C4-2B (cell line): ENCODE data around the gene SVOPL.
"Not testable (repeated sequence)": the region's sequence is repeated elsewhere in the genome, so short reads cannot be mapped to it uniquely, and the experiment has no call there.

Experiments used
- H3K27ac ChIP-seq: fragments of 450-650 bp; 2 replicates; pipeline ENCODE4 v1.5.1; 2017
- ZFX ChIP-seq: fragments of 450-650 bp; IDR thresholded peaks from 2 replicates; pipeline ENCODE4 v1.6.1; 2017
- TF ChIP-seq, protein P1 (sequence below): fragments of 450-650 bp; conservative IDR thresholded peaks from 2 replicates; pipeline ENCODE4 v1.5.1; 2017; ENCODE audit warnings: mild to moderate bottlenecking

Gene SVOPL

GRCh38 chr7:138739859-138740258, 38.7 kb upstream of the SVOPL start:
- TF ChIP-seq, protein P1, sequence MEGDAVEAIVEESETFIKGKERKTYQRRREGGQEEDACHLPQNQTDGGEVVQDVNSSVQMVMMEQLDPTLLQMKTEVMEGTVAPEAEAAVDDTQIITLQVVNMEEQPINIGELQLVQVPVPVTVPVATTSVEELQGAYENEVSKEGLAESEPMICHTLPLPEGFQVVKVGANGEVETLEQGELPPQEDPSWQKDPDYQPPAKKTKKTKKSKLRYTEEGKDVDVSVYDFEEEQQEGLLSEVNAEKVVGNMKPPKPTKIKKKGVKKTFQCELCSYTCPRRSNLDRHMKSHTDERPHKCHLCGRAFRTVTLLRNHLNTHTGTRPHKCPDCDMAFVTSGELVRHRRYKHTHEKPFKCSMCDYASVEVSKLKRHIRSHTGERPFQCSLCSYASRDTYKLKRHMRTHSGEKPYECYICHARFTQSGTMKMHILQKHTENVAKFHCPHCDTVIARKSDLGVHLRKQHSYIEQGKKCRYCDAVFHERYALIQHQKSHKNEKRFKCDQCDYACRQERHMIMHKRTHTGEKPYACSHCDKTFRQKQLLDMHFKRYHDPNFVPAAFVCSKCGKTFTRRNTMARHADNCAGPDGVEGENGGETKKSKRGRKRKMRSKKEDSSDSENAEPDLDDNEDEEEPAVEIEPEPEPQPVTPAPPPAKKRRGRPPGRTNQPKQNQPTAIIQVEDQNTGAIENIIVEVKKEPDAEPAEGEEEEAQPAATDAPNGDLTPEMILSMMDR = no peak
- no peak for TF ChIP-seq ZFX
- no peak overlapping the region for H3K27ac ChIP-seq

DNA sequence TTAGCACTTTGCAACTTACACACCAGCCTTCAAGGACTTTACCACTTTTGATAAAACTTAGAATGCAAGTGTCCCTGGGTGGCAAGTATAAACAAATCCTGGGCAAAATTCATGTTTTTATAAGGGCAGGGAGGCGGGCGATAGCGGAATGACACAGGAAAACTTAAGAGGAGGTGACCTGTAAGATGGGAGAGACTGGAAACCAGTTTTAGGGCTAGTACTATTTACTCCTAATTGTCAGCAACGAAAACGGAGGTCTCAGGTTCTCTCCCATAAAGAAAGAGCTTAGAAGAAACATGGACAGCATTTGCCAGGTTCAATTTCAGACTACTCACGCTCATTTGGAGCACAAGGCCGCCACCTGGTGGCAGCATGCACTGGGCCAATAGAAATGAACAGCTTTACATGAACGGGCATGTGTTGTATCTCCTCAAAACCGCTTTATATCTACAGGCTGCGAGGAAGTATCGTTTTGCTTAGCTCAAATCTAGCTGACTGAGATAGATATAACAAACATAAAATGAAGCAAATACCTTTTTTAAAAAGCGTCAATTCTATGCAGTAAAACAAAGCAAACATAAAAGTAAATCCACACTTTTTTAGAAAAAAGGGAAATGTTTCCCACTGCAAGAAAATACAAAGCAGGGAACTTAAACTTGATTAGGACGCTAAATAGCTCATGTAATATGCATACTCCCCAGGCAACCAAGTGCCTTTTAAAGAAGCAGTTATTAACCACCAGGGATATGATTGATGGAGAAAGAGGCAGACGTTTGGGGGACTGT, 37.6 kb upstream of the SVOPL start:
- TF ChIP-seq, protein P1 = peak; percentile 99
- TF ChIP-seq ZFX = no peak
- no peak overlapping the region for H3K27ac ChIP-seq

DNA sequence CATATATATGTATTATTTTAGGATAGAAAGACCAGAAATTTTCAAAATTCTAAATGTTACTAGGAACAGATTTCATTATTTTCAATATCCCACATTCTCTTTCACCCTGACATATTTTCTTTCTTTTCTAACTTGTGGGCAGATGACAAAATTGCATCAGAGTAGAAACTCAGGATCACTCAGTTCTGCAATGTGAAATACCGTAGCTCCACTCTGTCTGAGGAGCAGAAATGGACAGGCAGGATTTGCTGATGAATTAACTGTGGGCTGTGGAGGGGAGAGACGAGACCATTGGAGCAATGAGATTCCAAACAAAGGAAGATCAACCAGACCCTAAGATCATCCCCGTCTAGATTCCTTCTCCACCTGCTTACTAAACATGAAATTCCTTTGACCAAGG, 37.0 kb upstream of the SVOPL start:
- TF ChIP-seq, protein P1 = no peak
- TF ChIP-seq ZFX = no peak
- H3K27ac ChIP-seq = no peak overlapping the region

- no peak for TF ChIP-seq ZFX
- TF ChIP-seq, protein P1 = no peak
- no peak overlapping the region for H3K27ac ChIP-seq
Measured at GRCh38 chr7:138735399-138735798, 34.2 kb upstream of the SVOPL start.

- H3K27ac ChIP-seq = not testable (repeated sequence)
Measured at GRCh38 chr7:138731733-138732132, 30.6 kb upstream of the SVOPL start.

DNA sequence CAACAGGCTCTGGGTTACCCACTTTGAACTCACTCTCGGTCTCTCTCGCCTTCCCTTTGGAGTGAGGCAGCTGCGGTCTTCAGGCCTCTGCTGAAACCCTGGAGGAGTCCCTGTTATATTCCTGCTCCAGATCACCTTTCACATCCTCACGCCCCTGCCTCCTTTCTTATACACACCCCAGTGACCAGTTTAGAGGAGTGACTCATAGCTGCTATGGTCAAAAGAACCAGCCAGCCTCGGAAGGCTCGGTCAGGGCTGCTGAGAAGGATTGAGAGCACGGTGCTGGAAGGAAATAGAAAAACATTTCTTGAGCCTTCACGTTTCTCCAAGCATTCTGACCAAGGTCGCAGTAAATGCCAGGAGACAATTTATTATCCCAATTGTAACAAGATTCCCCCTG, 28.3 kb upstream of the SVOPL start:
- TF ChIP-seq, protein P1 = no peak
- TF ChIP-seq ZFX = no peak; the same call in 1 of the 2 replicates
- H3K27ac ChIP-seq = no peak overlapping the region

GRCh38 chr7:138727336-138728099, 26.4 kb upstream of the SVOPL start:
- no peak overlapping the region for H3K27ac ChIP-seq
- TF ChIP-seq, protein P1 = no peak
- no peak for TF ChIP-seq ZFX
